NCI-H460 (cell line): ENCODE results near the gene TUBB4B. TPM values are rescaled to one million over a fixed set of nuclear protein-coding genes. Genes with fewer than 3 reads are reported as not detected.
A peak's percentile ranks its signal among the peaks of the same experiment; 100 is the strongest.

ENCODE experiments used
- DNase-seq: peaks from one replicate; pipeline ENCODE4 v3.0.0-alpha.2; 2016; ENCODE audit warnings: low read depth; ENCODE audit errors: extremely low read depth
- total RNA-seq: library from RNA; depleted of rRNA; stranded (reverse); fragments of >200 nt; shearing (Covaris generic); gene quantifications from 2 replicates; pipeline ENCODE4 v1.2.3, GENCODE V29; 2014

Gene TUBB4B
- total RNA-seq, 1 experiment from 2014 or later = 171 TPM

DNA sequence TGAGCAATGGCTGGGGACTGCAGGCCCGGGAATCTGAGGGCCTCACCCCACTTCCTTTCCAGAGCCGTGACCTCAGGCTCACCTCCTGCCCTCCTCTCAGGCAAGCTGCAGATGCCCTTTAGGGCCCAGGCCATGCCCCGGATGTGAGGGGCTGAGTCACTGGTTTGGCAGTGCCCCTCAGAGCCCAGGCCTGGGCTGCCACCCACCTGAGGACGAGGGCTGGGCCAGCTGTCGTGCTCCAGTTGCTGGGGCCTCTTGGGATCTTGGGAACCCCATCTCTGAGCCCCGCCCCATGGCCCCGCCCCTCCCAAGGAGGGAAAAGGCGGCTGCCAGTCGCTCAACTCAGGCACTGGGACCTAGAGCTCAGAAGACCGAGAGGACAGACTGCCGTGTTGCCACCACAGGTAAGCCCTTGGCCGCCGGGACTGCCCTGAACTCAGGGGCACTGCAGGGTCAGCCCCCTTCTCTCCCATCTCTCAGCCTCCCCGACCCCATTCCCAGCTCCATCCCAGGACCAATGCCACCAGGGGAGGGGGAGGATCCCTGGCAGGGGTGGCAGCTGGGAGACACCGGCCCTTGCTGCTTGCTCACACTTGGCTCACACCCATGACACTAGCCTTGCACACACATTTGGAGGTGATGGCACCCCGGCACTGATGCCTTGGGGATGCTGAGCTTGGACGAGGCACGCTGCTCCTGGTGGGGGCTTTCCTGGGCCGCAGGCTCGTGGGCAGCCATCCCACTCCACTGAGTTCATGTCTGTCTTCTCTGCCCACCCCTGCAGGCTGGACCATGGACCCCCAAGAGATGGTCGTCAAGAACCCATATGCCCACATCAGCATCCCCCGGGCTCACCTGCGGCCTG is 16.0 kb upstream of the TUBB4B start, which contains the start of gene CYSRT1:
CYSRT1 (plus strand) TSS at position 345 of the 865 bp plus-strand sequence; CDS start at position 793, 448 bp downstream.
- DNase-seq = no peak

DNA sequence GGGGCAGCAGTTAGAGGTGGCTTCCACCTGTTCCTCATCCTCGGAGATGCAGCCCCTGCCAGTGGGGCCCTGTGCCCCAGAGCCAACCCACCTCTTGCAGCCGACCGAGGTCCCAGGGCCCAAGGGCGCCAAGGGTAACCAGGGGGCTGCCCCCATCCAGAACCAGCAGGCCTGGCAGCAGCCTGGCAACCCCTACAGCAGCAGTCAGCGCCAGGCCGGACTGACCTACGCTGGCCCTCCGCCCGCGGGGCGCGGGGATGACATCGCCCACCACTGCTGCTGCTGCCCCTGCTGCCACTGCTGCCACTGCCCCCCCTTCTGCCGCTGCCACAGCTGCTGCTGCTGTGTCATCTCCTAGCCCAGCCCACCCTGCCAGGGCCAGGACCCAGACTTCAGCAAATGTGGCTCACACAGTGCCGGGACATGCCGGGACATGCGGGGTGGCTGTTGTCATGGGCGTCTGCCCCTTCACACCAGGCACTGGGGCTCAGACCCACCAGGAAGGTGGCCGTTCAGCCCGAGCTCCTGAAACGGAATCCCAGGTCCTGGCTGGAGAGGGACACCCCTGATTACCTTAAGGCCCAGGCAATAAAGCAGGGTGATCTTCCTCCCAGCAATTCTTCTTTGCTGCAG is 15.3 kb upstream of the TUBB4B start:
- DNase-seq = no peak

- no peak for DNase-seq
Observed at GRCh38 chr9:137226338-137227053, 14.6 kb upstream of the TUBB4B start.

GRCh38 chr9:137227054-137227852 is 13.8 kb upstream of the TUBB4B start, which contains the start of gene RNF224:
TSS of gene RNF224 (plus strand) at chr9:137227502. CDS start at chr9:137228336, 834 bp downstream.
- DNase-seq = peak; percentile 77

GRCh38 chr9:137227853-137228505 is 13.1 kb upstream of the TUBB4B start:
- DNase-seq = no peak

- DNase-seq = no peak
Observed at GRCh38 chr9:137228506-137228967, 12.6 kb upstream of the TUBB4B start.

- no peak for DNase-seq
Observed at GRCh38 chr9:137228968-137229896, 11.9 kb upstream of the TUBB4B start.

GRCh38 chr9:137229903-137230704 is 11.0 kb upstream of the TUBB4B start:
- DNase-seq = no peak

DNA sequence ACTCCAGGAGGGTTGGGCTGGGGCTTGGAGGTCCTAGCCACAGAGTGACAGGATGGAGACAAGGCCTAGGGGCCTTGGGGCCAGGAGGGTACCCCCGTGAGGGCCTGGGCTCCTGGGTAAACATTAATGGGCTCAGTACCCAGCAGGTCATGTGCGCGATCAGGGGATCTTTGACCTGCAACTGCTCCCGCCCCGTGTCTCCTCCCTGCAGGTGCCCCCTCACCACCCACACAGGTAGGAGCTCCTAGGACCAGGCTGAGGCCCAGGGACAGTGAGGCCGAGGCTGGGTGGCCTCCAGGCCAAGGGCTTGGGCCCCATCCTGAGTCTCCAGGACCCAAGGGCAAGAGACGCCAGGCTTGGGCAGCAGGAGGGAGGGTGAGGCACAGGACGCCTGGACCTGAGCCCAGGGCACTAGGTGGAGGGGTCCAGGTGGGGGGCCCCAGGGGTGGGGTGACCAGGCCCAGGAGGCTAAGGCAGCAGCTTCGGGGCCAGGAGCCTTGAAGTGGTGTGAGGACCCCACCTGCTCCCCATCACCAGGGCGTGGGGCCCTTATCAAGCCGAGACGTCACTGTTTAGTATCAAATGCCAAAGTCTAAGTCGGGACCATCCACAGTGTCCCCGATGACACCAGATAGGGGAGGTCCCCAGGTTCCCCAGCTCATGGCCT is 10.2 kb upstream of the TUBB4B start, which contains the start of gene SLC34A3:
SLC34A3 (plus strand) TSS at position 197 of the 667 bp plus-strand sequence. CDS start 802 bp downstream, outside the sequence.
- DNase-seq = no peak

GRCh38 chr9:137231372-137232039 is 9.6 kb upstream of the TUBB4B start:
- DNase-seq = no peak

DNA sequence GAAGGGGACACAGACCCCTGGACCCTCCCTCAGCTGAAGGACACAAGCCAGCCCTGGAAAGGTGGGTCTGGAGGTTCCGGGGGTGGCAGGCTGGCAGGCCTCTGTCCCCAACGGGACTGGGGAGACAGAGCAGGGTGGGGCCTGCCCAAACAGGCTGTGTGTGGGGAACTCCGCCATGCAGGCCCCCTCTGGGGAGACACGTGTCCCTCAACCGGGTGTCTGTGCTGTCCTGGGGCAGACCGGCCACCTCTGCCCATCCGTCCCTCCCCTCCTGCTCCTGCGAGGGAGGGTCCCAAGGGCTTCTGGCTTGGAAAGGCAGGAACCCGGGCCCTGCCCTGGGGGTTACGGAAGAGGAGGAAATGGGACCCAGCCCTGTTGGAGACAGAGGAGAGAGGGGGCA is 9.0 kb upstream of the TUBB4B start:
- DNase-seq = no peak

GRCh38 chr9:137232510-137232909 is 8.6 kb upstream of the TUBB4B start:
- no peak for DNase-seq

DNA sequence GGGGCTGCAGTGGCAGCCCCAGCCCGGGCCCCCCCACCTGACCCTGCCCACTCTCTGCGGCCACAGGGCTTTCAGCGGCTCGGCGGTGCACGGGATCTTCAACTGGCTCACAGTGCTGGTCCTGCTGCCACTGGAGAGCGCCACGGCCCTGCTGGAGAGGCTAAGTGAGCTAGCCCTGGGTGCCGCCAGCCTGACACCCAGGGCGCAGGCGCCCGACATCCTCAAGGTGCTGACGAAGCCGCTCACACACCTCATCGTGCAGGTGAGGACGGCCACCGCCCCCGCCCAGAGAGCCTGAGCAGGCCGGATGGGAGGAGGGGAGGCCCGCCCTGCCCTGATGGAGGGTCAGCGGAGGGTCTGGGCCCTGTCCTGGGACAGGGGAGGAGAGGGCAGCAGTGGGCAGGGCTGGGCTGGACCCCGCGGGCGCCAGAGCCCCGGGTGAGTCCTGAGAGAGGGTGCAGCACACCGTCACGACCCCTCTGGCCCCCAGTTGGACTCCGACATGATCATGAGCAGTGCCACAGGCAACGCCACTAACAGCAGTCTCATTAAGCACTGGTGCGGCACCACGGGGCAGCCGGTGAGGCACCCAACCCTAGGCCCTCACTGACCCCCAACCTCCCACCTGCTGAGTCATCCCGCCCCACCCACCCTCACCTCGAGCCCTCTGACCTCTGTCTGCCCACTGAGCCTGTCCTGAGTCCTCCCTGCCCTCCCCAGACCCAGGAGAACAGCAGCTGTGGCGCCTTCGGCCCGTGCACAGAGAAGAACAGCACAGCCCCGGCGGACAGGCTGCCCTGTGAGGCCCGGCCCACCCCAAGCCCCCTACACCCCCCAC is 7.7 kb upstream of the TUBB4B start:
- DNase-seq = no peak

DNA sequence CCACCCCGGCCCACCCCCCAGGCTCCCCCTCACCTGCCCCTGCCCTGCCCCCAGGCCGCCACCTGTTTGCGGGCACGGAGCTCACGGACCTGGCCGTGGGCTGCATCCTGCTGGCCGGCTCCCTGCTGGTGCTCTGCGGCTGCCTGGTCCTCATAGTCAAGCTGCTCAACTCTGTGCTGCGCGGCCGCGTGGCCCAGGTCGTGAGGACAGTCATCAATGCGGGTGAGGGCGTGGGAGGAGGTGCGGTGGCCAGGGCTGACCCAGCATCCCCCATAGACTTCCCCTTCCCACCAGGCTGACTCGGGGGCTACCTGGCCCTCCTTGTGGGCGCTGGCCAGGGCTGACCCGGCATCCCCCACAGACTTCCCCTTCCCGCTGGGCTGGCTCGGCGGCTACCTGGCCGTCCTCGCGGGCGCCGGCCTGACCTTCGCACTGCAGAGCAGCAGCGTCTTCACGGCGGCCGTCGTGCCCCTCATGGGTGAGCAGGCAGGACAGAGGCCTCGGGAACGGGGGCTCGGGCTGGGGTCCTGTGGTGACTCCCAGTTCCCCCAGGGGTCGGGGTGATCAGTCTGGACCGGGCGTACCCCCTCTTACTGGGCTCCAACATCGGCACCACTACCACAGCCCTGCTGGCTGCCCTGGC is 6.9 kb upstream of the TUBB4B start:
- DNase-seq = no peak

DNA sequence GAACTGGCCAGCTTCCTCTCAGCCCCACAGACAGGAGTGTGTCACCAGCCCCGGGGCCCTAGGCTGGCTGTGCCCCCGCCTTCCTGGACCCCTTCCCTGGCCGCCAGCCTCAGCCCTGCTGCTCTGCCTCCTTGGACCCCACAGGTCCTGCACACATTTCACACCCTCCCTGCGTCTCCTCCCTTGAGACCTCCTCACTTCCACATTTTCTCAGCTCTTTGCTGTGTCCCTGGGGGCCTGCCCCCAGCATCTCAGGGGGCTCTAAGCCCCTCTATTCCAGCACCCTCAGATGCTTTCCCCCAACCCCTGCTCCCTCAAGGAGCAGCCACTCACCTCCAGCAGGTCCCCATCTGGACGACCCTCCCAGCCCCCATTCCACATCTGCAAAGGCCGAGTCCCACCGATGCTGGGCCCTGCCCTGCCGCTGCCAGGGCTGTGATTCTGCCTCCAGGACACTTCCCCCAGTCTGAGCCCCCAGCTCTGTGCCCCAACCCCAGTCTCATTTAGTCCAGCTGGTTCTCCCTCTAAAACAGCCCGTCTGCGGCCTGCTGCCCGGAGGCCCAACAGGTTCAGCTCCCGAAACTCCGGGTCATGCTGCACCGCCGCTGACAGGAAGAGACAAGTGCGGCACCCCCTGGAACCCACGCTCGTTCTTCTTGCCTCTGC is 6.2 kb upstream of the TUBB4B start:
- DNase-seq = no peak
